ENCODE data around the gene CWC25. TPM values are rescaled to one million over a fixed set of nuclear protein-coding genes. Genes with fewer than 3 reads are reported as not detected.

CWC25 gene
- total and polyA plus RNA-seq, 2 of the 13 experiments (the other 11 are each of a cell fraction or from before 2014, with no cell fraction given), result 15.6 to 22.7 TPM

GRCh38 chr17:38800237-38800760 is 24.8 kb downstream of the CWC25 start (continued):
- TF ChIP-seq KLF13 (CRISPR knock-in tag; IDR thresholded peaks at IDR 0.05) (no peak), ZNF18 (CRISPR knock-in tag; IDR thresholded peaks at IDR 0.05; ENCODE audit: insufficient replicate concordance) (no peak), TSC22D2 (CRISPR knock-in tag; IDR thresholded peaks at IDR 0.05; ENCODE audit: borderline replicate concordance) (no peak), FOSL2 (CRISPR knock-in tag; IDR thresholded peaks at IDR 0.05) (no peak), NFKBIZ (CRISPR knock-in tag; IDR thresholded peaks at IDR 0.05) (no peak), ZNF343 (CRISPR knock-in tag; IDR thresholded peaks at IDR 0.05) (no peak), ZNF44 (CRISPR knock-in tag; IDR thresholded peaks at IDR 0.05) (0 out of 2 replicates have a peak, but pooled peaks have one; percentile 12), U2AF2 (IDR thresholded peaks at IDR 0.05; ENCODE audit: low read depth, low read length) (no peak), ZNF432 (CRISPR knock-in tag; IDR thresholded peaks at IDR 0.05; ENCODE audit: borderline replicate concordance) (no peak), ARID2 (CRISPR knock-in tag; IDR thresholded peaks at IDR 0.05; ENCODE audit: borderline replicate concordance) (no peak), SP4 (CRISPR knock-in tag; IDR thresholded peaks at IDR 0.05) (no peak), ZNF10 (CRISPR knock-in tag; IDR thresholded peaks at IDR 0.05; ENCODE audit: borderline replicate concordance, low read depth) (no peak), ZNF280D (CRISPR knock-in tag; IDR thresholded peaks at IDR 0.05) (no peak), SRSF4 (IDR thresholded peaks at IDR 0.05; ENCODE audit: low read depth, low read length, poor library complexity, severe bottlenecking) (no peak), ZNF780A (CRISPR knock-in tag; IDR thresholded peaks at IDR 0.05) (no peak), NPAS2 (CRISPR knock-in tag; IDR thresholded peaks at IDR 0.05; ENCODE audit: borderline replicate concordance) (no peak), ELF4 (CRISPR knock-in tag; IDR thresholded peaks at IDR 0.05; ENCODE audit: borderline replicate concordance) (no peak), ZNF570 (CRISPR knock-in tag; IDR thresholded peaks at IDR 0.05; ENCODE audit: borderline replicate concordance) (no peak; the same call in 1 of the 2 replicates), POLR2AphosphoS5 (IDR thresholded peaks at IDR 0.05; ENCODE audit: low read depth, low read length) (peak; percentile 80)
- TF ChIP-seq, protein P1, sequence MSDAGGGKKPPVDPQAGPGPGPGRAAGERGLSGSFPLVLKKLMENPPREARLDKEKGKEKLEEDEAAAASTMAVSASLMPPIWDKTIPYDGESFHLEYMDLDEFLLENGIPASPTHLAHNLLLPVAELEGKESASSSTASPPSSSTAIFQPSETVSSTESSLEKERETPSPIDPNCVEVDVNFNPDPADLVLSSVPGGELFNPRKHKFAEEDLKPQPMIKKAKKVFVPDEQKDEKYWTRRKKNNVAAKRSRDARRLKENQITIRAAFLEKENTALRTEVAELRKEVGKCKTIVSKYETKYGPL (CRISPR knock-in tag; IDR thresholded peaks at IDR 0.05), result peak; percentile 75
- TF ChIP-seq, protein P2, sequence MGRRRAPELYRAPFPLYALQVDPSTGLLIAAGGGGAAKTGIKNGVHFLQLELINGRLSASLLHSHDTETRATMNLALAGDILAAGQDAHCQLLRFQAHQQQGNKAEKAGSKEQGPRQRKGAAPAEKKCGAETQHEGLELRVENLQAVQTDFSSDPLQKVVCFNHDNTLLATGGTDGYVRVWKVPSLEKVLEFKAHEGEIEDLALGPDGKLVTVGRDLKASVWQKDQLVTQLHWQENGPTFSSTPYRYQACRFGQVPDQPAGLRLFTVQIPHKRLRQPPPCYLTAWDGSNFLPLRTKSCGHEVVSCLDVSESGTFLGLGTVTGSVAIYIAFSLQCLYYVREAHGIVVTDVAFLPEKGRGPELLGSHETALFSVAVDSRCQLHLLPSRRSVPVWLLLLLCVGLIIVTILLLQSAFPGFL (CRISPR knock-in tag; IDR thresholded peaks at IDR 0.05), result no peak
- TF ChIP-seq, protein P3, sequence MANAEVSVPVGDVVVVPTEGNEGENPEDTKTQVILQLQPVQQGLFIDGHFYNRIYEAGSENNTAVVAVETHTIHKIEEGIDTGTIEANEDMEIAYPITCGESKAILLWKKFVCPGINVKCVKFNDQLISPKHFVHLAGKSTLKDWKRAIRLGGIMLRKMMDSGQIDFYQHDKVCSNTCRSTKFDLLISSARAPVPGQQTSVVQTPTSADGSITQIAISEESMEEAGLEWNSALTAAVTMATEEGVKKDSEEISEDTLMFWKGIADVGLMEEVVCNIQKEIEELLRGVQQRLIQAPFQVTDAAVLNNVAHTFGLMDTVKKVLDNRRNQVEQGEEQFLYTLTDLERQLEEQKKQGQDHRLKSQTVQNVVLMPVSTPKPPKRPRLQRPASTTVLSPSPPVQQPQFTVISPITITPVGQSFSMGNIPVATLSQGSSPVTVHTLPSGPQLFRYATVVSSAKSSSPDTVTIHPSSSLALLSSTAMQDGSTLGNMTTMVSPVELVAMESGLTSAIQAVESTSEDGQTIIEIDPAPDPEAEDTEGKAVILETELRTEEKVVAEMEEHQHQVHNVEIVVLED (CRISPR knock-in tag; IDR thresholded peaks at IDR 0.05; ENCODE audit: borderline replicate concordance), result peak; percentile 5; the same call in 1 of the 2 replicates

Data from HepG2 (cell line).